SK-N-MC (cell line): ENCODE measurements around the gene DEPP1.

Experiments
- DNase-seq: peaks from one replicate; pipeline ENCODE4 v3.0.0-alpha.2; 2011; ENCODE audit warnings: low read depth, low spot score
- H3K27ac ChIP-seq: fragments of 200-600 bp; sonication (generic); 2 replicates; pipeline ENCODE4 v1.5.1; 2016; ENCODE audit warnings: mixed run types
- H3K36me3 ChIP-seq: fragments of 200-600 bp; sonication (generic); 2 replicates; pipeline ENCODE4 v1.6.1; 2017; ENCODE audit warnings: antibody characterized with exemption, low read length, mixed read lengths; ENCODE audit not compliant: insufficient read depth
- H3K4me3 ChIP-seq: fragments of 200-600 bp; sonication (generic); 2 replicates; pipeline ENCODE4 v1.5.1; 2016
- H3K9ac ChIP-seq: fragments of 200-600 bp; sonication (generic); 2 replicates; pipeline ENCODE4 v1.8.0; 2017; ENCODE audit warnings: mixed run types, mixed read lengths; ENCODE audit not compliant: insufficient read length
- H3K9me3 ChIP-seq: fragments of 200-600 bp; sonication (generic); 2 replicates; pipeline ENCODE4 v1.6.1; 2017; ENCODE audit warnings: low read depth, mild to moderate bottlenecking, antibody characterized with exemption, low read length, moderate library complexity, mixed read lengths
- EZH2 ChIP-seq: fragments of 200-600 bp; sonication (generic); IDR thresholded peaks from one replicate; pipeline ENCODE4 v1.6.1; 2017; ENCODE audit warnings: antibody characterized with exemption
- FOXP2 ChIP-seq: optimal IDR thresholded peaks from 2 replicates; pipeline ENCODE3; 2011; ENCODE audit warnings: mild to moderate bottlenecking, moderate library complexity; ENCODE audit not compliant: insufficient read depth; ENCODE audit errors: extremely low read length, control extremely low read depth
- POLR2AphosphoS5 ChIP-seq: IDR thresholded peaks from 2 replicates; pipeline ENCODE4 v1.6.1; 2012; ENCODE audit warnings: mild to moderate bottlenecking, low read depth, low read length, borderline replicate concordance

DEPP1 gene

DNA sequence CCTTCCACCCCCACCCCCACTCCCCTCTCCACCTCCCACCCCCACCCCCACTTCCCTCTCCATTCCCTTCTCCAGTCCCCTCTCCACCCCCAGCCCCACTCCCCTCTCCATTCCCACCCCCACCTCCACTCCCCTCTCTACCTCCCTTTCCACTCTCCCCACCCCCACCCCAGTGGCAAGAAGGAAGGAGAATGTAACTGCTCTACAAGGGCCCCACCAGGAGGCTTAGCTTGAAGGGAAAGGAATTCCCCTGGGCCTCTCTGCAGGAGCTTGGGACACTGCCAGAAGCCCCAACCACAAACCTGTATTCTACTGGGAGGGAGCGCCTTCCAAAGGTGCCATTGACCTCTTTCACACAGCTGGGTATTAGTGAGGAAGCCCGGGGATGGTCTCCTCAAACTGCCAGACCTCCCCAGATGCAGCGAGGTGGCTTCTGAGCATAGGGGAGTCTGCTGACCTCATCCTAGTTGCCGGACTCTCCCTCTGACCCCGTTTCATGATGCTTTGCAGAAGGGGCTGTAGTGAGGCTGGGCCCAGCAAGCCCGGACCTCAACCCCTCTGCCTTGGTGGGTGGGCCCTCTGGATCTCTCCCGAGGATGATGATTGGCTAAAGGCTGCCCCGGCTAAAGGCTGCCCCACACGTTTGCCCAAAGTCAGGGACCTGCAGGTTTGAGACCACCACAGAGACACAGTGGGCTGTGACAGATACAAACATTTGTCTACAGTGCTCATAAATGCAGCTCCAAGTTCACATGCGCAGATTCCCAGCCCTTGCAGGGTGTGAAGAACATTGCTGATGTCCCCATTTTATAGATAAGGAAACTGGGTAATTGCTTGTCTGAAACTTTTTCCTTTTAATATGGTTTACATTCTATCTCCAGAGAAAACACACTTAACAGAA, 2.9 kb downstream of the DEPP1 start:
- Histone ChIP-seq H3K9ac (no peak overlapping the region), H3K9me3 (no peaks in the 10 kb centered on the region), H3K27ac (no peak overlapping the region), H3K36me3 (no peaks in the 10 kb centered on the region), H3K4me3 (no peak overlapping the region)
- no peak for DNase-seq
- TF ChIP-seq EZH2 (no peak), POLR2AphosphoS5 (no peak), FOXP2 (no peak)

DNA sequence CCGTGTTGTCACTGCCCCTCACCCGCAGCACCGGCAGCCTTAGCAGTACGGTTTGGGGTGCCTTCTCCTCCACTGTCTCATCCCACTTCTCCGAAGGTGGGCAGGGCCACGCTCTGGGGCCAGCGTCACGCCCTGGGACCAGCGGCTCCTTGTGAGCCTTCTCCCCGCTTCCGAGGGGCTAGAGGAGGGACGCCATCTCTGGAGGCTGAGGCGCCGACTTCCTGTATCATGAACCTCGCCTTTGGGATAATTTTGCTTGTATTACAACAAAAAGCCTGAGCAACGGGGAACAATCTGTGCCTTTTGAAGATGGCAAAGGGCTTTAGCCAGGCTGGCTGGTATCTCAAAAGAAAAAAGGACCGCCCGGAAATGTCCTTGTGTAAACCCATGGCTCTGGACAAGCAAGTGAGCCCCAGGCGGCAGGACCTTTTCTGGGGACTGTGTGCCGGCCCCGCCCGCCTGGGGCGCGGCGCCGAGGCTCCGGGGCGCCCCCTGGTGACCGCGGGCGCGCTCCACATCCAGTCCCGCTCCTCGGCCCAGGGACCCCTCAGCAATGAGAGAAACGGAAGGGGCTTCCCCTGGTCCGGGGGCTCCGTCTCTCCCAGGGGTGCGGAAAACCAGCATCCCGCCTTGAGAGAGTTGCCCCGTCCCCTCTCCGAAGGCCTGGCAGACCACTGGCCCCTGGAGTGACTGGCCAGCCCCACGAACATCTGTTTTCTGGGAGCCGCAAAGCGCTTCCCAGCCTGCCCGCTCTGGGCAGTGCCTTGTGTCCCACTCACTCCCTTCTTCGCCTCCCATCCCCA, 3.8 kb downstream of the DEPP1 start:
- no peaks in the 10 kb centered on the region for H3K9me3 ChIP-seq
- no peaks in the 10 kb centered on the region for H3K36me3 ChIP-seq
- peak overlapping the region; percentile 63 for H3K4me3 ChIP-seq
- H3K27ac ChIP-seq, result no peak overlapping the region
- H3K9ac ChIP-seq, result peak overlapping the region; percentile 47
- no peak for DNase-seq
- TF ChIP-seq EZH2 (no peak), FOXP2 (no peak), POLR2AphosphoS5 (no peak)

GRCh38 chr10:44974082-44974627, 4.5 kb downstream of the DEPP1 start:
- Histone ChIP-seq H3K36me3 (no peaks in the 10 kb centered on the region), H3K9ac (no peak overlapping the region), H3K27ac (no peak overlapping the region), H3K9me3 (no peaks in the 10 kb centered on the region), H3K4me3 (peak overlapping the region; percentile 63; the same call in 1 of the 2 replicates)
- no peak for DNase-seq
- no peak for TF ChIP-seq EZH2
- no peak for TF ChIP-seq POLR2AphosphoS5
- TF ChIP-seq FOXP2, result no peak

DNA sequence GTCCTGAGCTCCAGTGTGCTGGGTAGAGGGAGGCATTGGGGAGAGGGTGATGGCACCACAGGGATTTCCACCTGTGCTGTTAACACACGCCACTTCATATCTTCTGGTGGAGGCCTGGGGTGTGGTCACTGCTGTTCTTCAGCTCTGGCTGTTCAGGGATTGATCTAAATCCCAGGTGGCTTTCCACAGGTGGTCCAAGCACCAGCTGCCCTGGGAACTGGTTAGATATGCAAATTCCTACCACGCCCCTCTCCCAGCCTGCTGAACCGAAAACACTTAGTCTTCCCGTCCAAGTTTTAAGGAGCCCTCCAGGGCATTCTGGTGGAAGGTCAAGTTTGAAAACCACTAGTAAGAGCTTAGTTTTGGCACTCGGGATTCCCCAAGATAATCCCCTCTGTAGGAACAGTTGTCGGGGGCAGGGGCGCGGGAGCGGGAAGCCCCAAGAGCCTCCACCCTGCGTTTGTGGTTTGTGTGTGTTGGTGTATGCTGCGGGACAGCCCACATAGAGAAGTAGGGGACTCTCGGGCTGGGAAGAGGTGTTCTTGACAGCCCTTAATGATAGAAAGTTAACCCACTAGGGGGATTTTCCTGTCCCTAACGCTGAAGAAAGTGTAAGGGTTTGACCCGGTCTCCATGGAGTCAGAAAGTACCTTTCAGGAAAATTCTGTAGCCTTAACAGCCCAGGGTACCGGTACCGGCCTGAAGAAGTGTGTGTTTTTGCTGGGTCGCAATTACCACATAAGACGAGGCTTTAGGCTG, 5.1 kb downstream of the DEPP1 start:
- TF ChIP-seq FOXP2, result no peak
- TF ChIP-seq POLR2AphosphoS5, result no peak
- no peak for TF ChIP-seq EZH2
- no peak overlapping the region for H3K4me3 ChIP-seq
- no peak overlapping the region for H3K9ac ChIP-seq
- no peaks in the 10 kb centered on the region for H3K36me3 ChIP-seq
- no peaks in the 10 kb centered on the region for H3K9me3 ChIP-seq
- DNase-seq, result no peak
- H3K27ac ChIP-seq, result no peak overlapping the region

- Histone ChIP-seq H3K36me3 (no peaks in the 10 kb centered on the region), H3K27ac (no peak overlapping the region), H3K9me3 (no peaks in the 10 kb centered on the region), H3K4me3 (no peak overlapping the region), H3K9ac (no peak overlapping the region)
- no peak for DNase-seq
- TF ChIP-seq POLR2AphosphoS5 (no peak), FOXP2 (no peak), EZH2 (no peak)
Observed at GRCh38 chr10:44972874-44973306, 5.7 kb downstream of the DEPP1 start.

DNA sequence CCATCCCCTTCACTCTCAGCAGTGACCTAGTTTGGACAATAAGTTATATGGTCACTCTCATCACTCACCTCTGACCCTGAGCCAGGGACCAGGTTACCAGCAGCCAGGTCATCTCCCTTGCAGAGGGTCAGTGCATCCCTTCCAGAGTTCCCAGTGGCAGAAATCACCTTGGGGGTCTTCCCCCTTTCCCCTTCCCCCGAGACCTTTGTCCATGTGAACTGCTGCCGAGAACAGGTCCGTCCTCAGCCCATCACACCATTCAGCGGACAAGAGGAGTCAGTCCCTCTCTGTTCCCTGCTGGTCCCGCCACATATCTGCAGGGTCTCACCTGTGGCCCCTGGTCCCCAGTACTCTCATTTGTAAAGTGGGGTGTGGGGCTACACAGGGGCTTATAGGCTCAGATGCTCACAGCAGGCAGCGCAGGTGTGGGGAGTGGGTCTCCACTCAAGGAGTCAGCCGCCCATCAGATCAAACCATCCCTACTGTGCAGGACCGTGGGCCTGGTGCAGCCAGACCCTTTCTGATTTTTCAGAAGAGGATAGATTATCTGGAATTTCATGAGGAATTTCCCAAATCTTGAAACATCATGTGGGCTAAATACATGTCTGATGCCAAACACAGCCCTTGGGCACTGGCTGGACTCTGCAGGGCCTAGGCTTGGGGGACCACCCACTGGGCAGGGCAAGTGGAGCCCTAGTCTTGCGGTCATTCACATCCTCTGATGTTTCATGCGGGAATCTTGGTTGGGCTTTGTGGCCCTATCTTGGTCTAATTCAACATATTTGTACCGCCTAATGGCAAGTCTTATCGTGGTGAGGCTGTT, 6.5 kb downstream of the DEPP1 start:
- H3K9ac ChIP-seq, result no peak overlapping the region
- H3K27ac ChIP-seq, result no peak overlapping the region
- H3K9me3 ChIP-seq, result no peaks in the 10 kb centered on the region
- DNase-seq, result no peak
- H3K4me3 ChIP-seq, result no peak overlapping the region
- no peak for TF ChIP-seq EZH2
- no peak for TF ChIP-seq FOXP2
- TF ChIP-seq POLR2AphosphoS5, result no peak
- H3K36me3 ChIP-seq, result no peaks in the 10 kb centered on the region

DNA sequence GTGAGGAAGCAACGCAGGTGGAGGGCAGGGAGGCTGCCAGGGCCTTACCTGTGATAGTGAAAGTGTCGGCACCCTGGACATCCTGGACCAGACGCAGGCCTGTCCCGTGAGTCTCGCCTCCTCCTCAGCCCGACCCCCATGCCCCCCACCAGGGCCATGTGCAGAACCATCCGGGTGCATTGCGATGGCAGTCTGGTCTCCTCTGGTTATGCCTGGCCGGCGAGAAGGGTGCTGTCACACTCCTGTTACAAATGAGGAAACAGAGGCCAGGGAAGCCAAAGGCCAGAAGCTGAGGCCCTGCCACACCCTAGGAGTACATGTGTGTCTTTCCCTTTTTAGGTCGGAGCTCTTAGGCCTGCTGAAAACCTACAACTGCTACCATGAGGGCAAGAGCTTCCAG, 7.2 kb downstream of the DEPP1 start:
- Histone ChIP-seq H3K9me3 (no peaks in the 10 kb centered on the region), H3K36me3 (no peaks in the 10 kb centered on the region), H3K4me3 (no peak overlapping the region), H3K27ac (no peak overlapping the region), H3K9ac (no peak overlapping the region)
- no peak for DNase-seq
- TF ChIP-seq EZH2, result no peak
- no peak for TF ChIP-seq POLR2AphosphoS5
- no peak for TF ChIP-seq FOXP2
